H1 (cell line): ENCODE results near the gene PCED1B. TPM values are rescaled to one million over a fixed set of nuclear protein-coding genes. Genes with fewer than 3 reads are reported as not detected.

Experiments used
- CTCF ChIA-PET: fragments of 300-600 bp; sonication (Branson Sonifier 250); formaldehyde crosslinking; loops from one replicate; lab custom pipeline; 2021; ENCODE audit not compliant: partially characterized antibody; lab: Charles Lee
- POLR2A ChIA-PET: fragments of 300-600 bp; sonication (Branson Sonifier 250); formaldehyde crosslinking; loops from one replicate; lab custom pipeline; 2021; ENCODE audit warnings: inconsistent platforms; ENCODE audit not compliant: partially characterized antibody; lab: Charles Lee
- DNase-seq, 2 experiments: peaks; one replicate each; pipeline versions ENCODE4 v3.0.0 to v3.0.0-alpha.2; 2010 to 2022; ENCODE audit warnings: low spot score in 2 of 2, low read depth in 1 of 2, mixed read lengths in 1 of 2
- FAIRE-seq: peaks from 2 replicates; lab custom pipeline; 2011; peaks lifted over from hg19 to GRCh38; lab: Jason Lieb, UNC
- H2AFZ ChIP-seq: 2 replicates; pipeline ENCODE4 v1.8.1; 2012; ENCODE audit warnings: low read length, inconsistent platforms
- H2AK5ac ChIP-seq: 2 replicates; pipeline ENCODE4 v1.6.1; 2013; ENCODE audit warnings: low read depth, low read length
- H2BK120ac ChIP-seq: replicated peaks from 2 replicates; pipeline ENCODE3; 2013; ENCODE audit warnings: low read depth, low read length, inconsistent platforms
- H2BK12ac ChIP-seq: 2 replicates; pipeline ENCODE4 v1.6.1; 2013; ENCODE audit warnings: low read depth, low read length
- H2BK15ac ChIP-seq: 2 replicates; pipeline ENCODE4 v1.6.1; 2013; ENCODE audit warnings: low read length
- H2BK20ac ChIP-seq: 2 replicates; pipeline ENCODE4 v1.6.1; 2013; ENCODE audit warnings: low read length
- H2BK5ac ChIP-seq: 2 replicates; pipeline ENCODE4 v1.6.1; 2013; ENCODE audit warnings: low read depth, low read length
- H3K14ac ChIP-seq: 2 replicates; pipeline ENCODE4 v1.6.1; 2013; ENCODE audit warnings: inconsistent platforms; ENCODE audit not compliant: insufficient read length
- H3K18ac ChIP-seq: 2 replicates; pipeline ENCODE4 v1.6.1; 2013; ENCODE audit warnings: low read length; ENCODE audit errors: extremely low read depth
- H3K23ac ChIP-seq: 2 replicates; pipeline ENCODE4 v1.6.1; 2013; ENCODE audit warnings: inconsistent platforms; ENCODE audit not compliant: insufficient read length
- H3K23me2 ChIP-seq: 2 replicates; pipeline ENCODE4 v1.6.1; 2013; ENCODE audit warnings: low read depth, low read length
- H3K27ac ChIP-seq: 2 replicates; pipeline ENCODE4 v1.6.1; 2011; ENCODE audit warnings: low read depth, low read length, inconsistent platforms
- H3K27me3 ChIP-seq, 4 experiments: replicated peaks in 1 of 4; 1 replicate in 1 of 4; 2 replicates in 3 of 4; pipeline versions ENCODE4 v1.6.1 to v1.8.1; 2011 to 2013; ENCODE audit warnings: low read length in 3 of 4, mild to moderate bottlenecking in 3 of 4, inconsistent platforms in 2 of 4, mixed read lengths in 2 of 4, moderate library complexity in 1 of 4; ENCODE audit not compliant: control insufficient read depth in 3 of 4, insufficient read depth in 3 of 4; ENCODE audit errors: extremely low read depth in 1 of 4
- H3K36me3 ChIP-seq, 4 experiments: 2 replicates each; pipeline versions ENCODE4 v1.6.1 to v1.8.1; 2011 to 2013; ENCODE audit warnings: mild to moderate bottlenecking in 4 of 4, low read length in 3 of 4, moderate library complexity in 2 of 4, control low read depth in 1 of 4, inconsistent platforms in 1 of 4; ENCODE audit not compliant: insufficient read depth in 4 of 4, control insufficient read depth in 2 of 4
- H3K4ac ChIP-seq: replicated peaks from 2 replicates; pipeline ENCODE3; 2013; ENCODE audit warnings: low read length, low read depth, mixed read lengths, inconsistent platforms; ENCODE audit not compliant: insufficient read length
- H3K4me1 ChIP-seq, 4 experiments: replicated peaks in 1 of 4; 1 replicate in 1 of 4; 2 replicates in 3 of 4; pipeline versions ENCODE4 v1.6.1 to v1.8.1; 2011 to 2013; ENCODE audit warnings: low read length in 3 of 4, inconsistent platforms in 2 of 4, mixed read lengths in 1 of 4; ENCODE audit not compliant: insufficient read depth in 4 of 4, control insufficient read depth in 3 of 4
- H3K4me2 ChIP-seq, 2 experiments: 2 replicates each; pipeline versions ENCODE4 v1.6.1 to v1.8.1; 2011 to 2013; ENCODE audit warnings: low read depth in 2 of 2, low read length in 2 of 2, control low read depth in 1 of 2, inconsistent platforms in 1 of 2, mild to moderate bottlenecking in 1 of 2; ENCODE audit not compliant: insufficient read depth in 1 of 2
- H3K4me3 ChIP-seq, 4 experiments: fragments of 200-600, 300-600 bp in 1 of 4; sonication (generic), shearing (Covaris generic), sonication (Bioruptor Twin) in 1 of 4; 2 replicates each; pipeline versions ENCODE4 v1.5.1 to v1.8.1; 2011 to 2016; ENCODE audit warnings: low read length in 4 of 4, low read depth in 3 of 4, control low read depth in 2 of 4, inconsistent platforms in 2 of 4, mild to moderate bottlenecking in 2 of 4, mixed read lengths in 1 of 4, moderate library complexity in 1 of 4; ENCODE audit not compliant: insufficient read depth in 2 of 4; ENCODE audit errors: extremely low read depth in 1 of 4
- H3K56ac ChIP-seq: replicated peaks from 2 replicates; pipeline ENCODE3; 2013; ENCODE audit warnings: low read depth, mild to moderate bottlenecking, mixed read lengths, low read length, inconsistent platforms; ENCODE audit not compliant: insufficient read length
- H3K79me1 ChIP-seq: 2 replicates; pipeline ENCODE4 v1.6.1; 2013; ENCODE audit warnings: low read depth, low read length, control low read depth
- H3K79me2 ChIP-seq, 2 experiments: 2 replicates each; pipeline versions ENCODE4 v1.6.1 to v1.8.1; 2012 to 2013; ENCODE audit warnings: low read length in 2 of 2, mild to moderate bottlenecking in 2 of 2, inconsistent platforms in 1 of 2; ENCODE audit not compliant: insufficient read depth in 2 of 2, control insufficient read depth in 1 of 2
- H3K9ac ChIP-seq, 4 experiments: replicated peaks in 1 of 4; 1 replicate in 1 of 4; 2 replicates in 3 of 4; pipeline versions ENCODE4 v1.6.1 to v1.8.1; 2011 to 2013; ENCODE audit warnings: low read depth in 3 of 4, low read length in 3 of 4, control low read depth in 2 of 4, mild to moderate bottlenecking in 2 of 4, moderate library complexity in 2 of 4, inconsistent platforms in 1 of 4; ENCODE audit errors: extremely low read depth in 1 of 4
- H3K9me3 ChIP-seq, 2 experiments: 2 replicates each; pipeline versions ENCODE4 v1.6.1 to v1.8.1; 2012 to 2013; ENCODE audit warnings: mild to moderate bottlenecking in 2 of 2, moderate library complexity in 2 of 2, control low read depth in 1 of 2, inconsistent platforms in 1 of 2, low read depth in 1 of 2, low read length in 1 of 2, mixed read lengths in 1 of 2; ENCODE audit not compliant: insufficient read depth in 2 of 2
- H4K20me1 ChIP-seq, 2 experiments: replicated peaks in 1 of 2; 2 replicates each; pipeline versions ENCODE3 to v1.8.1; 2011 to 2013; ENCODE audit warnings: inconsistent platforms in 2 of 2, low read length in 2 of 2, mild to moderate bottlenecking in 1 of 2; ENCODE audit not compliant: insufficient read depth in 2 of 2, control insufficient read depth in 1 of 2
- H4K5ac ChIP-seq: 2 replicates; pipeline ENCODE4 v1.6.1; 2013; ENCODE audit warnings: low read length, low read depth, mixed read lengths, inconsistent platforms; ENCODE audit not compliant: insufficient read length
- H4K8ac ChIP-seq: 2 replicates; pipeline ENCODE4 v1.8.0; 2013; ENCODE audit warnings: mild to moderate bottlenecking, moderate library complexity, low read length, inconsistent platforms; ENCODE audit not compliant: insufficient read depth; ENCODE audit errors: extremely low read depth
- H4K91ac ChIP-seq: replicated peaks from 2 replicates; pipeline ENCODE3; 2013; ENCODE audit warnings: low read length, mixed read lengths, inconsistent platforms; ENCODE audit not compliant: insufficient read length
- GABPA ChIP-seq: IDR thresholded peaks from 2 replicates; pipeline ENCODE4 v1.6.1; 2011; ENCODE audit warnings: mild to moderate bottlenecking, low read length, moderate library complexity, borderline replicate concordance; ENCODE audit not compliant: insufficient read depth
- GTF2F1 ChIP-seq: IDR thresholded peaks from 2 replicates; pipeline ENCODE4 v1.6.1; 2012; ENCODE audit warnings: low read depth, low read length, improper control_type of control experiment, borderline replicate concordance
- NANOG ChIP-seq: IDR thresholded peaks from 2 replicates; pipeline ENCODE4 v1.6.1; 2011; ENCODE audit warnings: low read length, low read depth, mild to moderate bottlenecking, inconsistent platforms; ENCODE audit not compliant: insufficient read depth, poor library complexity, severe bottlenecking
- RFX5 ChIP-seq: IDR thresholded peaks from 2 replicates; pipeline ENCODE4 v1.6.1; 2011; ENCODE audit warnings: low read depth, low read length, improper control_type of control experiment, borderline replicate concordance
- SIX5 ChIP-seq: IDR thresholded peaks from 2 replicates; pipeline ENCODE4 v1.6.1; 2011; ENCODE audit warnings: mild to moderate bottlenecking, low read depth, low read length
- TAF1 ChIP-seq: IDR thresholded peaks from 2 replicates; pipeline ENCODE4 v1.6.1; 2011; ENCODE audit warnings: mild to moderate bottlenecking, low read depth, low read length
- WGBS, 2 experiments: shearing (Covaris generic) in 1 of 2; methylation state at CpG; one replicate each; pipeline versions ENCODE4 v1.1.6 to v1.1.7; 2013 to 2015; ENCODE audit warnings: low lambda C conversion rate in 2 of 2, mixed read lengths in 2 of 2, inconsistent platforms in 1 of 2, low coverage in 1 of 2, missing lambda C conversion rate in 1 of 2; ENCODE audit not compliant: insufficient replicate concordance in 2 of 2, insufficient coverage in 1 of 2, insufficient read length in 1 of 2; ENCODE audit errors: extremely low coverage in 1 of 2, missing lambda C conversion rate in 1 of 2; 5-methylcytosine and 5-hydroxymethylcytosine counted together
- polyA plus RNA-seq, 7 experiments: library from polyadenylated mRNA; depleted of rRNA in 3 of 7; stranded (reverse) in 5 of 7; unstranded in 2 of 7; fragments of >200 nt in 5 of 7; fragments of 200-250 nt in 2 of 7; gene quantifications; 1 replicate in 5 of 7; 2 replicates in 1 of 7; 4 replicates in 1 of 7; pipeline versions ENCODE4 v1.2.1 to v1.2.3, GENCODE V29; 2011 to 2013; ENCODE audit warnings: missing spikeins in 2 of 7, mixed read lengths in 2 of 7
- total RNA-seq: library from RNA; stranded (reverse); fragmentation: NEBNext Ultra II Directional; extraction: Animal tissue kit (Norgen Biotek cat#: 25700); gene quantifications from 2 replicates; pipeline ENCODE4 v1.2.1, GENCODE V29; 2021
- TF ChIP-seq, protein P1 (sequence below): IDR thresholded peaks from 2 replicates; pipeline ENCODE4 v1.6.1; 2012; ENCODE audit warnings: low read length, inconsistent platforms

Gene PCED1B
- total and polyA plus RNA-seq, 2 of the 8 experiments (the other 6 are each of a cell fraction or from before 2014, with no cell fraction given), result 4.7 to 5.4 TPM

DNA sequence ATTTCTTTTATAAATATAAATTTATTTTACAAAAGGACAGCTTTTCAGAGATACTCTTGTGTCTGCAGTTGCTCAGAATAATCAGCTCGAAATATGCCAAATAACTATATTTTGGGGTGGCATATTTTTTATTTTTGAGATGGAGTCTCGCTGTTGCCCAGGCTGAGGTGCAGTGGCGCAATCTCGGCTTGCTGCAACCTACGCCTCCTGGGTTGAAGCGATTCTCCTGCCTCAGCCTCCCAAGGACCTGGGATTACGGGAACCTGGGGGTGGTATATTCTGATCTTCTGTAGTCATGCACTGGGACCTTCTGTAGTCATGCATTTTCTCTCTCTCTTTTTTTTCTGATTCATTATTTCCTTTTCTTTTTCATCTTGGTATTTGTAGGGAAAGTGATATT lies 135.3 kb downstream of the PCED1B start:
- H2BK20ac ChIP-seq, result no peak overlapping the region
- H3K14ac ChIP-seq, result no peak overlapping the region
- no peak overlapping the region for H2BK15ac ChIP-seq
- H4K8ac ChIP-seq, result no peak overlapping the region
- H3K4me3 ChIP-seq, result no peak overlapping the region
- WGBS, 2 experiments, result 91% methylated on average over 7 of the region's 7 CpGs; no CpG with 5 or more reads in 1 of the 2 experiments
- no peak overlapping the region for H2BK12ac ChIP-seq
- no peak overlapping the region for H2AK5ac ChIP-seq
- no peak overlapping the region for H3K18ac ChIP-seq
- peaks cover 0 to 2% (median 0%) of the 10 kb centered on the region in 4 experiments; a peak in 3 of 7 replicates for H3K4me1 ChIP-seq
- no peak overlapping the region for H3K23ac ChIP-seq
- H4K5ac ChIP-seq, result no peak overlapping the region
- H2AFZ ChIP-seq, result no peak overlapping the region
- DNase-seq (no peak), FAIRE-seq (no peak)
- no peak overlapping the region for H3K27ac ChIP-seq
- no peaks in the 10 kb centered on the region for H3K27me3 ChIP-seq
- H4K20me1 ChIP-seq, result no peaks in the 10 kb centered on the region
- no peak overlapping the region for H4K91ac ChIP-seq
- ChIA-PET CTCF (interaction anchor here (1.0 kb wide), 1 partner anchor 230 kb away, joined by 3 read pairs; no protein-coding TSS in a partner anchor), POLR2A (no interaction called here)
- no peaks in the 10 kb centered on the region for H3K36me3 ChIP-seq
- no peak overlapping the region for H2BK120ac ChIP-seq
- H2BK5ac ChIP-seq, result no peak overlapping the region
- H3K56ac ChIP-seq, result no peak overlapping the region
- H3K4ac ChIP-seq, result no peak overlapping the region
- H3K79me2 ChIP-seq, result no peaks in the 10 kb centered on the region
- no peak overlapping the region for H3K9ac ChIP-seq
- H3K23me2 ChIP-seq, result no peaks in the 10 kb centered on the region
- H3K9me3 ChIP-seq, result no peaks in the 10 kb centered on the region
- H3K79me1 ChIP-seq, result no peaks in the 10 kb centered on the region
- H3K4me2 ChIP-seq, result no peak overlapping the region
- no peak for TF ChIP-seq RFX5
- TF ChIP-seq SIX5, result no peak
- TF ChIP-seq GABPA, result no peak
- TF ChIP-seq, protein P1, sequence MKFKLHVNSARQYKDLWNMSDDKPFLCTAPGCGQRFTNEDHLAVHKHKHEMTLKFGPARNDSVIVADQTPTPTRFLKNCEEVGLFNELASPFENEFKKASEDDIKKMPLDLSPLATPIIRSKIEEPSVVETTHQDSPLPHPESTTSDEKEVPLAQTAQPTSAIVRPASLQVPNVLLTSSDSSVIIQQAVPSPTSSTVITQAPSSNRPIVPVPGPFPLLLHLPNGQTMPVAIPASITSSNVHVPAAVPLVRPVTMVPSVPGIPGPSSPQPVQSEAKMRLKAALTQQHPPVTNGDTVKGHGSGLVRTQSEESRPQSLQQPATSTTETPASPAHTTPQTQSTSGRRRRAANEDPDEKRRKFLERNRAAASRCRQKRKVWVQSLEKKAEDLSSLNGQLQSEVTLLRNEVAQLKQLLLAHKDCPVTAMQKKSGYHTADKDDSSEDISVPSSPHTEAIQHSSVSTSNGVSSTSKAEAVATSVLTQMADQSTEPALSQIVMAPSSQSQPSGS, result no peak
- TF ChIP-seq GTF2F1, result no peak
- TF ChIP-seq TAF1, result no peak
- no peak for TF ChIP-seq NANOG
- TF ChIP-seq, all 59 proteins: peak for 0
